Activated CD4-positive, alpha-beta T cell treated with anti-CD3 and anti-CD28 coated beads, Interleukin-2, amount 50 U/mL, for 4 hours (primary cell): ENCODE data around the gene PGBD5.

Experiments used
- DNase-seq, 2 experiments: peaks; one replicate each; pipeline ENCODE4 v3.0.0-alpha.2; 2020

Gene PGBD5

GRCh38 chr1:230371923-230372703 is 54.0 kb downstream of the PGBD5 start:
- no peak for DNase-seq

GRCh38 chr1:230370109-230370508 is 56.0 kb downstream of the PGBD5 start:
- no peak for DNase-seq

- DNase-seq = no peak
Measured at GRCh38 chr1:230368871-230369270, 57.3 kb downstream of the PGBD5 start.

GRCh38 chr1:230368363-230368762 is 57.8 kb downstream of the PGBD5 start:
- DNase-seq = no peak

GRCh38 chr1:230366504-230366915 is 59.6 kb downstream of the PGBD5 start:
- DNase-seq = no peak

- no peak for DNase-seq
Measured at GRCh38 chr1:230365723-230366307, 60.3 kb downstream of the PGBD5 start.

- no peak for DNase-seq
Measured at GRCh38 chr1:230362949-230363348, 63.2 kb downstream of the PGBD5 start.

- no peak for DNase-seq
Measured at GRCh38 chr1:230361941-230362340, 64.2 kb downstream of the PGBD5 start.

- DNase-seq = no peak
Measured at GRCh38 chr1:230359992-230360668, 66.0 kb downstream of the PGBD5 start.

GRCh38 chr1:230356869-230357794 is 69.0 kb downstream of the PGBD5 start:
- no peak for DNase-seq

- no peak for DNase-seq
Measured at GRCh38 chr1:230356190-230356589, 69.9 kb downstream of the PGBD5 start.

- no peak for DNase-seq
Measured at GRCh38 chr1:230355594-230355993, 70.5 kb downstream of the PGBD5 start.

GRCh38 chr1:230355128-230355527 is 71.0 kb downstream of the PGBD5 start:
- no peak for DNase-seq

GRCh38 chr1:230354005-230354404 is 72.1 kb downstream of the PGBD5 start:
- no peak for DNase-seq

GRCh38 chr1:230352537-230352936 is 73.6 kb downstream of the PGBD5 start:
- DNase-seq = no peak

GRCh38 chr1:230351983-230352382 is 74.1 kb downstream of the PGBD5 start:
- DNase-seq = no peak

- DNase-seq = no peak
Measured at GRCh38 chr1:230351514-230351913, 74.6 kb downstream of the PGBD5 start.

GRCh38 chr1:230350208-230350921 is 75.8 kb downstream of the PGBD5 start:
- no peak for DNase-seq

- no peak for DNase-seq
Measured at GRCh38 chr1:230349020-230349393, 77.1 kb downstream of the PGBD5 start.

- DNase-seq = no peak
Measured at GRCh38 chr1:230348386-230349019, 77.6 kb downstream of the PGBD5 start.

- no peak for DNase-seq
Measured at GRCh38 chr1:230347896-230348295, 78.2 kb downstream of the PGBD5 start.
